ENCODE measurements around the gene NEDD4L.
A peak's percentile ranks its signal among the peaks of the same experiment; 100 is the strongest.

NEDD4L gene

DNA sequence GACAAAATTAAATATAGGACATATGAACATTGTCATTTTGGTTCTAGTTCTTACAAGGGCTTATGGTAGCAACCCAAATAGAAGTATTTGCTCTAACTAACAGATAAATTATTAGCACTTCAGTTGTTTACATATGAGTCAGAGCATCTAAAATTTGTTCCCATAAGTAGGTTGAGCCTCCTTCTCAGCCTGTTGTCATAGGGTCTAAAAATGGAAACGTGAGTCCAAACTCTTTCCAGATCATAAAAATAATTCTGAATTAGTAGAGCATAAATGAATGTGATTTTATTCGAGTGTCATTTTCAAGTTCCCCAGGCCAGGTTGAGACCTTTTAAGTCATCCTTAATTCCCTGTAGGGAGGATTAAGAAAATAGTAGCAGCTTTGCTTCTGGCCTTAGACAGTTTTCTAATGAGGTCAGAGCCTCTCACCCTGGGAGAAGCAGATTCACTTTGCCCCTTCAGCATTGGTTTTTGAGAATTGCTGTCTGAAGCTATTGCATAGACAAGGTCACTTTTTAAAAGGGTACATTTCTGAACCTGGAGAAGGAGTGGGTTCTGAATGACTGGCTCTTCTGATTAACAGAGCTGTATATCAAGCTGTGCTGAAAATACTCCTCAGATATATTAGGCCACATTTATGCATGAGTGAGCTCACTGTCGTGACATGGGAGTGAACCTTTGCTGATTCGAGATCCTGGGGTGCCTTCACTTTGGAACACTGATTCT lies 164.3 kb downstream of the NEDD4L start:
- no peak overlapping the region for H3K27ac Mint-ChIP-seq
- peaks cover 9% of the 10 kb centered on the region for H3K27me3 Mint-ChIP-seq
- H3K9me3 Mint-ChIP-seq: no peaks in the 10 kb centered on the region
- H3K36me3 Mint-ChIP-seq (ENCODE audit: low read depth): no peaks in the 10 kb centered on the region
- H3K4me1 Mint-ChIP-seq (ENCODE audit: low read depth): peaks cover 14% of the 10 kb centered on the region
- H3K4me3 Mint-ChIP-seq: no peak overlapping the region

DNA sequence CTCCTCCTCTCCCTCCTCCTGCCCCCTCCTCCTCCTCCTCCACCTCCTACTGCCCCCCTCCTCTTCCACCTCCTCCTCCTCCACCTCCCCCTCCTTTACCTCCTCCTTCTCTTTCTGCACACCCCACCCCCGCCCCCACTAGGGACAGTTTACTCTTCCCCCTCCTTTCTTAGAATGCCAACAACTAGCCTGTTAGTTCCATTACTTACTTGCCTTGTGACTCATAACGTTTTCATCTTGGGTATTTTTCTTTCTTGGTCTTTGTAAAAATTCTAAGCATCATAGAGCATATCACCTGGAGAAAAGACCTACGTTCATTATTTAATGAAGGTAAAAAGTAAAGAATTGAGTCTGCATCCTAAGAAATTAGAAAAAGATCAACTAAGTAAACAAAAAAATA lies 165.3 kb downstream of the NEDD4L start:
- no peak overlapping the region for H3K4me3 Mint-ChIP-seq
- no peaks in the 10 kb centered on the region for H3K36me3 Mint-ChIP-seq (ENCODE audit: low read depth)
- H3K4me1 Mint-ChIP-seq (ENCODE audit: low read depth): peaks cover 24% of the 10 kb centered on the region
- peaks cover 9% of the 10 kb centered on the region for H3K27me3 Mint-ChIP-seq
- H3K9me3 Mint-ChIP-seq: no peaks in the 10 kb centered on the region
- no peak overlapping the region for H3K27ac Mint-ChIP-seq

DNA sequence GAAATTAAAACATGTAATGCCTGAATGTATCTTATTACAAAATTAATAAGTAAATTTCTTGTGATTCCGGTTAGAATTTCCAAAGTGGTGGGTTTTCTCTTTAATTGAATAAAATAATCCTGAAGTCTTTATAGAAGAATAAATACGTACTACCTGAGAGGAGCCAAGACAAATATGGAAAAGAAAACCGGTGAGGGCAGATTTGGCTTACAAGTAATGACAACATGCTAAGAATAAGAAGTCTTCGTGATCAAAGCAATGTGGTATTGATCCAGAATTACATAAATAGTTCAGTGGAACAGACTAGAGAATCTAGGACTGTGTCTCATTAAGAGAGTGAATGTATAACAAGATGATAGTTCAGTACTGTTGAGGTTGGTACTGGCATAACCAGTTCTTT lies 167.5 kb downstream of the NEDD4L start:
- peaks cover 13% of the 10 kb centered on the region for H3K27me3 Mint-ChIP-seq
- no peaks in the 10 kb centered on the region for H3K36me3 Mint-ChIP-seq (ENCODE audit: low read depth)
- H3K4me1 Mint-ChIP-seq (ENCODE audit: low read depth): peaks cover 30% of the 10 kb centered on the region
- no peaks in the 10 kb centered on the region for H3K9me3 Mint-ChIP-seq
- no peak overlapping the region for H3K4me3 Mint-ChIP-seq
- H3K27ac Mint-ChIP-seq: no peak overlapping the region

DNA sequence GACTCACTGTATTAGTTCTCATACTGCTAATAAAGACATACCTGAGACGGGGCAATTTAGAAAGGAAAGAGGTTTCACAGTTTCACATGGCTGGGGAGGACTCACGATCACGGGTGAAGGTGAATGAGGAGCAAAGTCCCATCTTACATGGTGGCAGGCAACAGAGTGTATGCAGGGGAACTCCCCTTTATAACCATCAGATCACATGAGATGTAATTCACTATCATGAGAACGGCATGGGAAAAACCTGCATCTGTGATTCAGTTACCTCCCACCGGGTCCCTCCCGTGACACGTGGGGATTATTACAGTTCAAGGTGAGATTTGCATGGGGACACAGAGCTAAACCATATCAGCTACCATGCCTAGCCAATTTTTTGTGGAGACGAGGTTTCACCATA lies 168.2 kb downstream of the NEDD4L start:
- H3K27ac Mint-ChIP-seq: no peak overlapping the region

DNA sequence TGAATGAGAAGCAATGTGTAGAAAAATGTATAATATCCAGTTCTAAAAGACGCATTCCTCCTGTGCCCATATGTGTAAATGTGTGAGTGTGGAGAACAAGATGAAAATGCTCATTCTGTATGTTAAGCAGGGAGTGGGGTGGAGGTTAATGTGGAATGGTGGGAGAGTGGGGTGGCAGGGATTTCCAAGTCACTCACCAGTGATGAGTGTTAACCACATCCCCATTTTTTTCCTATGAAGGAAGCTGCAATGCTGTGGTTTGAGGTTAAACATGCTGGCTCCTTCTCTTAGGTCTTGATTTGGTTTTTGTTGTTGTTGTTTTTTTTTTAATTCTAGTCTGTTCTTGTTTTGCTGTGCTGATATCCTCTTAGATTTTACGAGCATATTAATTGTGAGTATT lies 169.4 kb downstream of the NEDD4L start:
- Mint-ChIP-seq H3K27me3 (peaks cover 17% of the 10 kb centered on the region), H3K27ac (no peak overlapping the region), H3K4me1 (ENCODE audit: low read depth) (peaks cover 30% of the 10 kb centered on the region), H3K9me3 (no peaks in the 10 kb centered on the region), H3K4me3 (no peak overlapping the region), H3K36me3 (ENCODE audit: low read depth) (no peaks in the 10 kb centered on the region)

More for the DNA sequence above, 168.2 kb downstream of the NEDD4L start:
- Mint-ChIP-seq H3K27me3 (peaks cover 16% of the 10 kb centered on the region), H3K4me3 (no peak overlapping the region), H3K9me3 (no peaks in the 10 kb centered on the region), H3K4me1 (ENCODE audit: low read depth) (peaks cover 30% of the 10 kb centered on the region), H3K36me3 (ENCODE audit: low read depth) (no peaks in the 10 kb centered on the region)

DNA sequence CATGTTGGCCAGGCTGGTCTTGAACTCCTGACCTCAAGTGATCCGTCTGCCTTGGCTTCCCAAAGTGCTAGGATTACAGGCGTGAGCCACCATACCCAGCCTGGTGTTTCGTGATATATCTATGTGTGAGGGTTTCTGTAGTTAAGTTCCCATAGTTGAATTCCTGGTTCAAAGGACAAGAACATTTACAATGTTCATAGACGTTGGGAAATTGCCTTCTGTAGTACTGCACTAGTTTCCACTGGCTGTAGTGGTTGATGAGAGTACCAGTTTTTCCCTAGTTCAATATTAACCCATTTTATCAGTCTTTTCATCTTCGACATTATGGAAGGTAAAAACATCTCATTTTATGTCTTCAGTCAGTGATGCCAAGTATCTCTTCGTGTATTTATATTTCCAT lies 171.0 kb downstream of the NEDD4L start:
- Mint-ChIP-seq H3K27me3 (peaks cover 22% of the 10 kb centered on the region), H3K4me1 (ENCODE audit: low read depth) (peaks cover 23% of the 10 kb centered on the region), H3K27ac (no peak overlapping the region), H3K4me3 (no peak overlapping the region), H3K9me3 (no peaks in the 10 kb centered on the region), H3K36me3 (ENCODE audit: low read depth) (no peaks in the 10 kb centered on the region)

DNA sequence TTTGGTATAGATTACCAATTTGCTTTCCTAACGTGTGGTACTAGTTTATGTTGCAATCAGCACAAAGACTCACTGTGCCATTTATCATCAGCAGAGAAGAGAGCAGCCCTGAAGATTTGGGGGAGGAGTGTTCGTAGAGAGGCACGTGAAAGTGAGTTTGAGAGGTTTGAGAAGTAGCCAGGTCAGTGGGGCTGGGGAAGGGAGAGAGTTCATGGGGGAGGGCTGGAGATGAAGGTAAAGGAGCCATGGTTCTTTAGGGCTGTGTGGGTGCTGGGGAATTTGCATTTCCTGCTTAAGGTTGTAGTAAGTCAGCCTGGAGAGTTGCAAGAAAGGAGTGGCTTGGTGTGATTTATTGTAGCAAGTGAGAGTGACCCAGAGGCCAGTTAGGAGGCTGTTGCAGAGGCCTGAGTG lies 172.1 kb downstream of the NEDD4L start:
- Mint-ChIP-seq H3K27me3 (peaks cover 19% of the 10 kb centered on the region), H3K36me3 (ENCODE audit: low read depth) (no peaks in the 10 kb centered on the region), H3K27ac (no peak overlapping the region), H3K9me3 (no peaks in the 10 kb centered on the region), H3K4me3 (no peak overlapping the region), H3K4me1 (ENCODE audit: low read depth) (peaks cover 23% of the 10 kb centered on the region)

DNA sequence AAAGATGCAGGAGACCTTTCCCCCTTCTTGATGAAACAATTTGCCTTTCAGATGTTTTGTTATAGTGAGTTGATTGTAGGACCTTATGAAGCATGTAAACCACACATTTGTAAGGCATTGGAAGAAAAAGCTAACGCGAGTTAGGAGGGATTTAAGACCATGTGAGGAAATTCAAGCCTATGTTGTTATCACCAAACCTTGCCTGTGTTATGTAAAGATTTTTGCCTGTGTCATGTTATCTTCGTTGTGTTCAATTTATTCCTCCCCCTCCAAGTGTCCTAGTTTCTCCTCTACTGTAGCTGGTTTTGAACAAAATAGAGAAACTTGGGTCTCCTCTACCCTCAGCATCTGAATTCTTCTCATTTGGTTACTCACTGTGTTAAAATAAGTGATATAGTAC lies 173.0 kb downstream of the NEDD4L start:
- H3K27me3 Mint-ChIP-seq: peaks cover 19% of the 10 kb centered on the region
- no peak overlapping the region for H3K27ac Mint-ChIP-seq
- no peaks in the 10 kb centered on the region for H3K36me3 Mint-ChIP-seq (ENCODE audit: low read depth)
- peaks cover 23% of the 10 kb centered on the region for H3K4me1 Mint-ChIP-seq (ENCODE audit: low read depth)
- no peaks in the 10 kb centered on the region for H3K9me3 Mint-ChIP-seq
- no peak overlapping the region for H3K4me3 Mint-ChIP-seq

DNA sequence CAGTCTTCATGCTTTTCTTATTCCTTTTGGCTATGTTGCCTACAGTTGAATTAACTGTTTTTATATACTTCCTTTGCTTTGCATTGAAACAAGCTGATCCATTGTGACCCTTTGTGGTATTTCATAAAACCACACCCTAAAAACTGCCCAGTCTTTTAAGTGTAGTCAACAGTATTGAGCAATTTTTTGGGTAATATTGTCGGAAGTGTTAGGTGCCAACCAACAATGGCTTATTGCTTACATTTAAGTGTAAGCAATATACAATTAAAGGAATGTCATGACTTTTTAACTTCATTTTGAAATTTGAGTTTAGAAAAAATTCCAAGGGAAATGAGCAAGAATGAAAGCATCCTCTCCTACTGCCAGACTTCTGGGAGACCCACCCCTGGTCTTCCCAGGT lies 174.1 kb downstream of the NEDD4L start:
- H3K27me3 Mint-ChIP-seq: peaks cover 19% of the 10 kb centered on the region
- no peak overlapping the region for H3K4me3 Mint-ChIP-seq
- no peak overlapping the region for H3K27ac Mint-ChIP-seq
- no peaks in the 10 kb centered on the region for H3K36me3 Mint-ChIP-seq (ENCODE audit: low read depth)
- H3K4me1 Mint-ChIP-seq (ENCODE audit: low read depth): peaks cover 20% of the 10 kb centered on the region
- no peaks in the 10 kb centered on the region for H3K9me3 Mint-ChIP-seq

DNA sequence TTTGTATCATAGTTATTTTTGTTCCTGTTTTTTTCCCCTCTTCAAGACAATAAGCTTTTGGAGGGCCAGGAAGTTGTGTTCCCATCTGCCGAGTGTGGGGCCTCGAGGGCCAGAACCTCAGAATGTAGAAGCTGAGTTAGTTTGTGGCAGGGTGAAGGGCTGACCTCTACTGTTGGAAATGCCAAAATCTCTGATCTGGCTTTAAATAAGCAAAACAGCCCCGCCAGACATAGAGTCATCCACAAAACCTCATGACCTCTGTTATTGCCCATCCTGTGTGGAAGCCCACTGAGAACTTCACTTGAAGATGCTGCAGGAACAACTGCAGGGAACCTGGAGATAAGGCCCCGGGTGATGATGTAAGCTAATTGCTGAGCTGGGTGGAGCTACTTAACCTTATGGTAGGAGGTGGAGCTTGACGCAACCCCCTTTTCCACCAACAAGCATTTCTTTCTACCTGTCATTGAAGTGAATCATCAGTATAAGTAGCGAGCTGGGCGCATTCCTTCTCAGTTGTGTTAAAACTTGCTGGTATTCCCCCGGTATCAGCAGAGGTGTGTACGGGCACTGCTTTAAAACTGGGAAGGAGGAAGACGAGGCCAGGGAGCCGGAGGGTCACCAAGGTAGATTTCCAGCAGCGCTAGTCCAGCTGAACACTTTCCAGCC lies 177.2 kb downstream of the NEDD4L start:
- Mint-ChIP-seq H3K4me1 (ENCODE audit: low read depth) (peaks cover 29% of the 10 kb centered on the region), H3K27ac (no peak overlapping the region), H3K27me3 (peaks cover 16% of the 10 kb centered on the region), H3K9me3 (no peaks in the 10 kb centered on the region), H3K36me3 (ENCODE audit: low read depth) (no peaks in the 10 kb centered on the region), H3K4me3 (no peak overlapping the region)

DNA sequence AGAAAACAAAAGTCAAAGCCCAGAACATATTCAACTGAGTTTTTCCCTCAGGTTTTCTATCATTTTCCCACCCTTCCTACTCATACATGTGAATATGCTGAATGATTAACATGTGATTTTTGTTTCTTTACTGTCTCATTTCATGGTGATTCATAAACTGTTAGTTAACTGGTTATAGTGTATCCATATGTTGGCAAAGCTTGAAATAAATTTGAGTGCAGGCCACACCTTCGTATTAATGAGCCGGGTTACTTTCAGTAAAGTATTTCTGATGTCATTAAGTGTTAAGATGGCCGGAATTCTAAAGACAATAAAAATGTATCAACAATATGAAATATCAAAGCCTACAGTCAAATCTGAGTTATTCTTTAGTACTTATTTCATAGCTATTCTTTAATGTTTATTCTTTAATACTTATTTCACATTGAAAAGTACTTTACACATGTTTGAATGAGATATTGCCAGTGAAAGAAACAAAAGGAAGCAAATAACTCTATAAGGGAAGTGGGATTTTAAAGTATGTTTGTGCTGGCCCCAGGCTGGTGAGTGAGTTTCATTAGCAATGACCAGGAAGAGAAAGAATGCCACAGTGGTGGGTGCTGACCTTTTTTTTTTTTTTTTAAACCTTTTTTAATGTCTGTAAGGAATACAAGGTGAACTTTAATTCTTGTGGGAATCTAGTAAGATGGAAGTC lies 178.6 kb downstream of the NEDD4L start:
- Mint-ChIP-seq H3K36me3 (ENCODE audit: low read depth) (no peaks in the 10 kb centered on the region), H3K4me1 (ENCODE audit: low read depth) (peaks cover 25% of the 10 kb centered on the region), H3K4me3 (no peak overlapping the region), H3K27me3 (peaks cover 8% of the 10 kb centered on the region), H3K27ac (no peak overlapping the region), H3K9me3 (no peaks in the 10 kb centered on the region)

DNA sequence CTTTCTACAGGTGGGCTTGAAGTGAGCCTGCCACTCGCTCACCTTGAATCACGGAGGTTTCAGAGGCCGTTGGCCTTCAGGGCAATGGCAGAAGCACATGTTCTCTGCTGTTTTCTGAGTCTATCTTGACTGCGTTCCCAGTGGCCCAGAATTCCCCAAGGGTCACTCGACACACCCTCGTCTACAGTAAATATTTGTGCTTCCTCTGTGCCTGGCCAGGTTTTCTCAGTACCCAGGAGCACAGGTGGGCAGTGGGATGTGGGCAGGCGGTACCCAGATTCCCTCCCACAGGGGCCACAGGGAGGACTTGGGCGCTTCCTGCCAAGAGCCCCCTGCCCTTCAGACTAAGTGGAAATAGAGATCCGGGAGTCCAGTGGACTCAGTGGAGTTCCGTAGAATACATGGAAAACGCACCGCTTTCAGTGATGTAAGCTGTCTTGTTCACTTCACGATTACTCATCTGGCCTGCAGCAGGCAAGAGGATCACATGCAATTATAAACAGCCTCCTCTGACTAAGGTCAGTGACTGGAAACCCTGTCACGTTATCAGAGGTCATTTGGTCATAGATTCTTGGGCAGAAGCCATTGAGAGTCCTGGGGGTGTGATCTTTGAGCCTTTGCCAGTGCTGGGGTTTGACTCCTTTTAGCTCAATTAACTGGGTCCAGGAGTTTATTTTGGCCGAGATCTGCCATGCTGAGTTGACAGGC lies 179.8 kb downstream of the NEDD4L start:
- no peak overlapping the region for H3K4me3 Mint-ChIP-seq
- H3K9me3 Mint-ChIP-seq: no peaks in the 10 kb centered on the region
- no peaks in the 10 kb centered on the region for H3K36me3 Mint-ChIP-seq (ENCODE audit: low read depth)

DNA sequence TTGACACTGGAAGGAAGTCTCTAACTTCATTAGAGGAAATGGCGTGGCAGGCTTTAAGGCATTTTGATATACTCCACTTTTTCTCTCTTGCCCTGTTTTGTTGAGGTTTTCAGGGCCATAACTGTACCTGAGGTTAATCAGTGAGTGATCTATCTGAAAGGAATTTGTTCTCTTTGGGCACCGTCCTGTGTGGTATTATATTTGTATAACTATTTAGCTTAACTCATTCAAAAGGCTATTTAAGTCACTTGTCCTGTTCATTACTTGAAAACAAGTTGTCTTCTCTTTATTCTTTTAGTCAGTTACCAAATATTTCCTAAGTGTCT lies 180.4 kb downstream of the NEDD4L start:
- H3K4me3 Mint-ChIP-seq: no peak overlapping the region
- H3K27ac Mint-ChIP-seq: peak overlapping the region; percentile 64
- peaks cover 25% of the 10 kb centered on the region for H3K4me1 Mint-ChIP-seq (ENCODE audit: low read depth)
- H3K36me3 Mint-ChIP-seq (ENCODE audit: low read depth): no peaks in the 10 kb centered on the region
- no peaks in the 10 kb centered on the region for H3K9me3 Mint-ChIP-seq
- H3K27me3 Mint-ChIP-seq: no peaks in the 10 kb centered on the region

More for the DNA sequence above, 179.8 kb downstream of the NEDD4L start:
- Mint-ChIP-seq H3K27me3 (peaks cover 3% of the 10 kb centered on the region), H3K27ac (no peak overlapping the region), H3K4me1 (ENCODE audit: low read depth) (peaks cover 25% of the 10 kb centered on the region)

DNA sequence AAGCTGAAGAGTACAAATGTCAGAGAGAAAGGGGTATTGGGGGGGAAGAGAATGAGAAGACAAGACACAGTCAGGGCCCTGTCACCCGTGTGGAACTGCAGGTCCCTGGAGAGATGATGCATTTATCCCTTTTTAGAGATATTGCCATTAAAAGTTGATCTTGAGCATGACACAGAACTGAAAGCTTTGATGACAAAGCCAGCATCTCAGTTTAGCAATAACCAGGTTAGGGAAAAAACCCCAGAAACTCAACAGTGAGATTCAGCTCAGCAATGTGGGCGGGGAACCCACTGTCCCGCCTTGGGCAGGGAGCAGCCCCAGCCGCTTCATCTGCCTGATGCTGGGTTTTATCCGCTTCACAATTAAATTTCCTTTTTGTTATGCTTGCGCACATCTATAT lies 181.1 kb downstream of the NEDD4L start:
- no peaks in the 10 kb centered on the region for H3K9me3 Mint-ChIP-seq
- H3K36me3 Mint-ChIP-seq (ENCODE audit: low read depth): no peaks in the 10 kb centered on the region
- no peak overlapping the region for H3K4me3 Mint-ChIP-seq
- no peak overlapping the region for H3K27ac Mint-ChIP-seq
- peaks cover 25% of the 10 kb centered on the region for H3K4me1 Mint-ChIP-seq (ENCODE audit: low read depth)
- no peaks in the 10 kb centered on the region for H3K27me3 Mint-ChIP-seq

DNA sequence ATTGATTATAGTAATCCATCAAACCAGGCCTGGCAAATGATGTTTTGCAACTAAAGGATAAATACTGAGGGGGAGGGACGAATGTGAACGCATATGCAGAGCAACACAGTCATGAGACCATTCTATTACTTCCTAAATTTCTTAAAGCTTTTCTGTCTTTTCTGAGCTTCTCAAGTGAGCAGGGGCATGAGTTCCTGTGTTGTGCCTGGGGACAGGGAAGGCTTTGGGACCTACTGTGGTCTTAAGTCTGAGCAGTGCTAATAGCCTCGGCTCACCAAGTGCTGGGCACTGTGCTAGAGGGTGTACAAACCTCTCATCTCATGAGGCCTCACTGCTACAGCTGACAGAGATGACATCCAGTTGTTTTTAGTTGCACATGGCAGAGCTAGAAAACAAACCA lies 182.4 kb downstream of the NEDD4L start:
- H3K36me3 Mint-ChIP-seq (ENCODE audit: low read depth): no peaks in the 10 kb centered on the region
- no peak overlapping the region for H3K27ac Mint-ChIP-seq
- H3K27me3 Mint-ChIP-seq: no peaks in the 10 kb centered on the region
- H3K4me3 Mint-ChIP-seq: no peak overlapping the region
- H3K9me3 Mint-ChIP-seq: no peaks in the 10 kb centered on the region
- peaks cover 28% of the 10 kb centered on the region for H3K4me1 Mint-ChIP-seq (ENCODE audit: low read depth)

Data from stimulated activated naive CD8-positive, alpha-beta T cell treated with anti-CD3 and anti-CD28 coated beads, Interleukin-15, Interleukin-2, amounts not matched to agents 100 ng/mL and 50 ng/mL, for 24 hours (primary cell).